ENCODE results near the gene CEP135. TPM values are rescaled to one million over a fixed set of nuclear protein-coding genes. Genes with fewer than 3 reads are reported as not detected.

The CEP135 gene
- total RNA-seq, 2 donors from 2014 or later: 5.3 to 12.2 TPM

- TF ChIP-seq CTCF (IDR thresholded peaks at IDR 0.05): no peak
- Histone ChIP-seq H3K4me3 (no peak overlapping the region), H3K36me3 (no peaks in the 10 kb centered on the region), H3K27ac (no peak overlapping the region), H3K27me3 (replicated peaks; ENCODE audit: insufficient read depth) (no peaks in the 10 kb centered on the region), H3K9me3 (peaks cover 7% of the 10 kb centered on the region), H3K4me1 (ENCODE audit: control insufficient read depth in 1 of 2, low read depth in 2 of 2) (no peaks in the 10 kb centered on the region)
- no peak for ATAC-seq (ENCODE audit: insufficient number of reproducible peaks, low FRiP score, low read depth)
- DNase-seq (ENCODE audit: low spot score): no peak
Observed at GRCh38 chr4:55939421-55939820, 9.3 kb upstream of the CEP135 start.

GRCh38 chr4:55941881-55942396, 6.8 kb upstream of the CEP135 start:
- ATAC-seq (ENCODE audit: insufficient number of reproducible peaks, low FRiP score, low read depth) (no peak), DNase-seq (ENCODE audit: low spot score) (no peak)
- H3K27ac ChIP-seq: no peak overlapping the region
- no peaks in the 10 kb centered on the region for H3K36me3 ChIP-seq
- H3K9me3 ChIP-seq: peaks cover 5% of the 10 kb centered on the region
- H3K4me3 ChIP-seq: no peak overlapping the region
- no peak for TF ChIP-seq CTCF (IDR thresholded peaks at IDR 0.05)
- peaks cover 0 to 6% of the 10 kb centered on the region in 2 donors for H3K4me1 ChIP-seq (ENCODE audit: control insufficient read depth in 1 of 2, low read depth in 2 of 2)
- H3K27me3 ChIP-seq (replicated peaks; ENCODE audit: insufficient read depth): no peaks in the 10 kb centered on the region

- ATAC-seq (ENCODE audit: insufficient number of reproducible peaks, low FRiP score, low read depth) (no peak), DNase-seq (ENCODE audit: low spot score) (no peak)
- TF ChIP-seq CTCF (IDR thresholded peaks at IDR 0.05): no peak
- Histone ChIP-seq H3K36me3 (no peaks in the 10 kb centered on the region), H3K9me3 (no peaks in the 10 kb centered on the region), H3K4me3 (peak overlapping the region; percentile 90), H3K27ac (peak overlapping the region; percentile 79 to 90), H3K4me1 (ENCODE audit: control insufficient read depth in 1 of 2, low read depth in 2 of 2) (peaks cover 9 to 33% of the 10 kb centered on the region in 2 donors), H3K27me3 (replicated peaks; ENCODE audit: insufficient read depth) (no peaks in the 10 kb centered on the region)
Observed at GRCh38 chr4:55947254-55947882, 1.4 kb upstream of the CEP135 start.

- Histone ChIP-seq H3K4me1 (ENCODE audit: control insufficient read depth in 1 of 2, low read depth in 2 of 2) (peaks cover 9 to 33% of the 10 kb centered on the region in 2 donors), H3K4me3 (peak overlapping the region; percentile 90), H3K36me3 (no peaks in the 10 kb centered on the region), H3K27me3 (replicated peaks; ENCODE audit: insufficient read depth) (no peaks in the 10 kb centered on the region), H3K9me3 (no peaks in the 10 kb centered on the region), H3K27ac (peak overlapping the region; percentile 79 to 90)
- DNase-seq (ENCODE audit: low spot score) (no peak), ATAC-seq (ENCODE audit: insufficient number of reproducible peaks, low FRiP score, low read depth) (peak; percentile 24)
- TF ChIP-seq CTCF (IDR thresholded peaks at IDR 0.05): no peak
Observed at GRCh38 chr4:55947912-55948725, 626 bp upstream of the CEP135 start.

GRCh38 chr4:55949482-55949802, 697 bp downstream of the CEP135 start:
- no peak for ATAC-seq (ENCODE audit: insufficient number of reproducible peaks, low FRiP score, low read depth)
- Histone ChIP-seq H3K4me3 (peak overlapping the region; percentile 90), H3K4me1 (ENCODE audit: control insufficient read depth in 1 of 2, low read depth in 2 of 2) (peaks cover 9 to 33% of the 10 kb centered on the region in 2 donors), H3K27me3 (replicated peaks; ENCODE audit: insufficient read depth) (no peaks in the 10 kb centered on the region), H3K27ac (peak overlapping the region; percentile 79 to 90), H3K9me3 (no peaks in the 10 kb centered on the region), H3K36me3 (no peaks in the 10 kb centered on the region)
- DNase-seq (ENCODE audit: low spot score): no peak
- no peak for TF ChIP-seq CTCF (IDR thresholded peaks at IDR 0.05)
